GM12878 (cell line): ENCODE data around the gene YWHAH. TPM values are rescaled to one million over a fixed set of nuclear protein-coding genes. Genes with fewer than 3 reads are reported as not detected.

Experiments used
- ATAC-seq: fragments of 200-7000 bp; cut with Tn5 transposase; 3 replicates; pipeline ENCODE4 v1.9.1; 2020; ENCODE audit warnings: mild to moderate bottlenecking, moderate library complexity
- BruUV-seq: library from RNA; stranded (reverse); fragments of 400-500 nt; replicated peaks from 2 replicates; lab custom pipeline; 2021; lab: Mats Ljungman, UMichigan
- CTCF ChIA-PET: fragments of 300-600 bp; sonication (Branson Sonifier 250); formaldehyde crosslinking; extraction: SDS; loops from one replicate; lab custom pipeline; 2021; ENCODE audit warnings: inconsistent platforms; lab: Yijun Ruan, JAX
- POLR2A ChIA-PET: fragments of 350-600 bp; formaldehyde crosslinking; extraction: SDS; loops from one replicate; lab custom pipeline; 2021; ENCODE audit warnings: inconsistent platforms; lab: Charles Lee
- RAD21 ChIA-PET: fragments of 300-600 bp; sonication (Branson Sonifier 250); formaldehyde crosslinking; loops from one replicate; lab custom pipeline; 2023; ENCODE audit warnings: antibody characterized with exemption; ENCODE audit not compliant: unreplicated experiment; lab: Charles Lee
- SMC1A ChIA-PET: fragments of 300-600 bp; sonication (Branson Sonifier 250); formaldehyde crosslinking; loops from one replicate; lab custom pipeline; 2023; ENCODE audit not compliant: unreplicated experiment, uncharacterized antibody; lab: Charles Lee
- DNase-seq: peaks from one replicate; pipeline ENCODE4 v3.0.0-alpha.2; 2011; ENCODE audit warnings: low read depth, low spot score
- FAIRE-seq: peaks from 3 replicates; lab custom pipeline; 2011; peaks lifted over from hg19 to GRCh38; lab: Jason Lieb, UNC
- H2AFZ ChIP-seq: 2 replicates; pipeline ENCODE4 v1.6.0; 2011; ENCODE audit warnings: low read depth, low read length, control low read depth; ENCODE audit not compliant: control insufficient read depth
- H3K27ac ChIP-seq: 2 replicates; pipeline ENCODE4 v1.5.1; 2011; ENCODE audit warnings: control low read depth; ENCODE audit not compliant: control insufficient read depth, insufficient read depth
- H3K27me3 ChIP-seq, 2 experiments: replicated peaks in 1 of 2; 2 replicates each; pipeline versions ENCODE4 v1.6.0 to v1.6.1; 2011; ENCODE audit warnings: low read length in 1 of 2; ENCODE audit not compliant: control insufficient read depth in 2 of 2, insufficient read depth in 2 of 2
- H3K36me3 ChIP-seq, 2 experiments: 2 replicates each; pipeline ENCODE4 v1.5.1; 2011; ENCODE audit warnings: low read length in 1 of 2; ENCODE audit not compliant: control insufficient read depth in 2 of 2, insufficient read depth in 2 of 2
- H3K4me1 ChIP-seq: 2 replicates; pipeline ENCODE4 v1.6.1; 2011; ENCODE audit warnings: mild to moderate bottlenecking, low read length, moderate library complexity, mixed read lengths; ENCODE audit not compliant: control insufficient read depth, insufficient read depth
- H3K4me2 ChIP-seq: 2 replicates; pipeline ENCODE4 v1.6.0; 2011; ENCODE audit warnings: control low read depth; ENCODE audit not compliant: control insufficient read depth, insufficient read depth
- H3K4me3 ChIP-seq: fragments of 200-600 bp; sonication (generic); 2 replicates; pipeline ENCODE4 v1.5.1; 2016
- H3K79me2 ChIP-seq: 2 replicates; pipeline ENCODE4 v1.6.0; 2011; ENCODE audit warnings: low read length; ENCODE audit not compliant: control insufficient read depth, insufficient read depth
- H3K9ac ChIP-seq: 2 replicates; pipeline ENCODE4 v1.8.0; 2011; ENCODE audit warnings: low read length, control low read depth, mixed read lengths; ENCODE audit not compliant: control insufficient read depth, insufficient read depth
- H3K9me3 ChIP-seq: replicated peaks from 3 replicates; pipeline ENCODE4 v1.5.1; 2011; ENCODE audit warnings: mild to moderate bottlenecking, low read length; ENCODE audit not compliant: control insufficient read depth, insufficient read depth
- H4K20me1 ChIP-seq: 2 replicates; pipeline ENCODE4 v1.6.0; 2011; ENCODE audit not compliant: control insufficient read depth, insufficient read depth
- ASH2L ChIP-seq: fragments of 300-600, 200-600 bp; sonication (generic); IDR thresholded peaks from 2 replicates; pipeline ENCODE4 v1.6.1; 2017; ENCODE audit warnings: low read depth, mild to moderate bottlenecking, borderline replicate concordance
- DPF2 ChIP-seq: fragments of 450-650 bp; IDR thresholded peaks from 2 replicates; pipeline ENCODE4 v1.6.1; 2017; ENCODE audit warnings: mild to moderate bottlenecking
- HDAC6 ChIP-seq: fragments of 200-600 bp; sonication (generic); IDR thresholded peaks from one replicate; pipeline ENCODE4 v1.8.0; 2017; ENCODE audit warnings: antibody characterized with exemption; ENCODE audit not compliant: unreplicated experiment
- KAT2A ChIP-seq: conservative IDR thresholded peaks from 2 replicates; pipeline ENCODE4 v1.6.1; 2011; ENCODE audit warnings: low read depth, low read length; ENCODE audit not compliant: control insufficient read depth
- MTA2 ChIP-seq: fragments of 450-650 bp; IDR thresholded peaks from 2 replicates; pipeline ENCODE4 v1.6.1; 2016; ENCODE audit warnings: low read depth, mild to moderate bottlenecking, moderate library complexity
- NFYB ChIP-seq: IDR thresholded peaks from 2 replicates; pipeline ENCODE4 v1.6.1; 2011; ENCODE audit warnings: low read depth, mild to moderate bottlenecking, low read length, improper control_type of control experiment, moderate library complexity; ENCODE audit not compliant: insufficient read depth
- POLR2AphosphoS2 ChIP-seq: IDR thresholded peaks from 2 replicates; pipeline ENCODE4 v1.6.1; 2011; ENCODE audit warnings: low read depth, mild to moderate bottlenecking, low read length, improper control_type of control experiment, moderate library complexity
- ZNF384 ChIP-seq: IDR thresholded peaks from 2 replicates; pipeline ENCODE4 v1.6.1; 2012; ENCODE audit warnings: low read depth, mild to moderate bottlenecking, low read length, improper control_type of control experiment, borderline replicate concordance
- WGBS: methylation state at CpG from one replicate; pipeline ENCODE4 v1.1.6; 2016; ENCODE audit warnings: low lambda C conversion rate; ENCODE audit not compliant: insufficient replicate concordance, insufficient coverage; ENCODE audit errors: missing lambda C conversion rate; 5-methylcytosine and 5-hydroxymethylcytosine counted together
- in situ Hi-C: fragments of 300-500 bp; cut with MboI; formaldehyde crosslinking; loops from 9 replicates; pipeline ENCODE4 v1.14.3; 2018; ENCODE audit warnings: mixed read lengths
- intact Hi-C: fragments of 100-400 bp; cut with micrococcal nuclease; formaldehyde crosslinking; loops from one replicate; pipeline ENCODE4 v1.14.2; 2022; ENCODE audit not compliant: unreplicated experiment
- polyA plus RNA-seq, 11 experiments: library from polyadenylated mRNA; depleted of rRNA in 4 of 11; unstranded in 6 of 11; stranded (reverse) in 5 of 11; fragments of >200 nt; fragmentation: Nextera tagmentation in 4 of 11; fragmentation: Illumina TruSeq in 1 of 11; extraction: Ambion mirVana in 4 of 11; extraction: Trizol in 1 of 11; gene quantifications; 1 replicate in 1 of 11; 2 replicates in 10 of 11; pipeline versions ENCODE4 v1.2.1 to v1.2.3, GENCODE V29; 2011 to 2016; ENCODE audit warnings: inconsistent platforms in 2 of 11, missing spikeins in 2 of 11, low read depth in 1 of 11
- total RNA-seq, 4 experiments: library from RNA; depleted of rRNA in 3 of 4; stranded (reverse); fragments of >200 nt in 3 of 4; fragmentation: Illumina TruSeq in 1 of 4; extraction: Trizol in 1 of 4; gene quantifications; 2 replicates each; pipeline versions ENCODE4 v1.2.1 to v1.2.3, GENCODE V29; 2013 to 2021
- TF ChIP-seq, protein P1 (sequence below): fragments of 450-650 bp; IDR thresholded peaks from 2 replicates; pipeline ENCODE4 v1.6.1; 2018; ENCODE audit warnings: borderline replicate concordance, mild to moderate bottlenecking; ENCODE audit not compliant: partially characterized antibody
- TF ChIP-seq, protein P2 (sequence below): IDR thresholded peaks from 2 replicates; pipeline ENCODE4 v1.6.1; 2012; ENCODE audit warnings: low read length, inconsistent platforms
- TF ChIP-seq, protein P3 (sequence below): fragments of 450-650 bp; IDR thresholded peaks from 2 replicates; pipeline ENCODE4 v1.6.1; 2017; ENCODE audit warnings: low read depth, mild to moderate bottlenecking, moderate library complexity
- TF ChIP-seq, protein P4 (sequence below): IDR thresholded peaks from 2 replicates; pipeline ENCODE4 v1.6.1; 2011; ENCODE audit warnings: borderline replicate concordance, low read depth, mild to moderate bottlenecking, moderate library complexity, mixed read lengths, low read length; ENCODE audit not compliant: insufficient read depth; ENCODE audit errors: extremely low read length
- TF ChIP-seq, protein P5 (sequence below): fragments of 450-650 bp; IDR thresholded peaks from 2 replicates; pipeline ENCODE4 v1.6.1; 2016; ENCODE audit warnings: mild to moderate bottlenecking, moderate library complexity, borderline replicate concordance

The YWHAH gene
- total and polyA plus RNA-seq, 10 of the 15 experiments (the other 5 are each of a cell fraction or from before 2014, with no cell fraction given), result 34.2 to 197 (median 115) TPM

DNA sequence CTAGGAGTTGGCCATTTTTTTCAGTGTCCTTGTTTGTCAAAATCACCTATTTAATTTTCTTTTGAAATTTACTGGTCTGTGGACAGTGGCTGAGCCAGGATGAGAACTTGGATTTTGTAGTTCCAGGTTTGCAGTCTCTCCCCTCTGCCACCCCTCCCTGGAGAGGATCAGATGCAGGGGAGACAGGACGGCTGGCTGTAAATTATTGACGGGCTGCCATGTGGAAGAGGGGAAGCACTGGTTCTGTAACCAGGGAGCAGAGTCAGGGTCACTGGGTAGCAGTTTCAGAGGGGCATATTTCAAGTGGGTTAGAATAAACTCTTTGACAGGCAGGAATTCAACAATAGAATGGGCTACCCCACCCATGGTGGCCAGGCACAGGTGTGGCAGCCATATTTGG is 20.6 kb upstream of the YWHAH start:
- Histone ChIP-seq H3K4me3 (no peak overlapping the region), H3K4me2 (no peak overlapping the region), H3K4me1 (no peaks in the 10 kb centered on the region; the same call in 1 of the 2 replicates), H3K36me3 (no peaks in the 10 kb centered on the region), H3K79me2 (no peaks in the 10 kb centered on the region), H3K9me3 (no peaks in the 10 kb centered on the region), H3K27ac (no peak overlapping the region), H3K27me3 (no peaks in the 10 kb centered on the region), H4K20me1 (no peaks in the 10 kb centered on the region), H2AFZ (no peak overlapping the region), H3K9ac (no peak overlapping the region)
- in situ Hi-C loops (no loop called here), intact Hi-C loops (no loop called here)
- 32% methylated on average over 2 of the region's 2 CpGs for WGBS
- RAD21 ChIA-PET, result interaction anchor here (1.6 kb wide), 1 partner anchor 27 kb away, joined by 4 read pairs; no protein-coding TSS in a partner anchor
- CTCF ChIA-PET, result interaction anchor here (0.9 kb wide), 1 partner anchor 117 kb away, joined by 3 read pairs; no protein-coding TSS in a partner anchor
- BruUV-seq, result no TSS peak
- POLR2A ChIA-PET, result no interaction called here
- SMC1A ChIA-PET, result no interaction called here
- FAIRE-seq, result no peak
- ATAC-seq, result no peak
- DNase-seq, result no peak
- TF ChIP-seq, protein P1, sequence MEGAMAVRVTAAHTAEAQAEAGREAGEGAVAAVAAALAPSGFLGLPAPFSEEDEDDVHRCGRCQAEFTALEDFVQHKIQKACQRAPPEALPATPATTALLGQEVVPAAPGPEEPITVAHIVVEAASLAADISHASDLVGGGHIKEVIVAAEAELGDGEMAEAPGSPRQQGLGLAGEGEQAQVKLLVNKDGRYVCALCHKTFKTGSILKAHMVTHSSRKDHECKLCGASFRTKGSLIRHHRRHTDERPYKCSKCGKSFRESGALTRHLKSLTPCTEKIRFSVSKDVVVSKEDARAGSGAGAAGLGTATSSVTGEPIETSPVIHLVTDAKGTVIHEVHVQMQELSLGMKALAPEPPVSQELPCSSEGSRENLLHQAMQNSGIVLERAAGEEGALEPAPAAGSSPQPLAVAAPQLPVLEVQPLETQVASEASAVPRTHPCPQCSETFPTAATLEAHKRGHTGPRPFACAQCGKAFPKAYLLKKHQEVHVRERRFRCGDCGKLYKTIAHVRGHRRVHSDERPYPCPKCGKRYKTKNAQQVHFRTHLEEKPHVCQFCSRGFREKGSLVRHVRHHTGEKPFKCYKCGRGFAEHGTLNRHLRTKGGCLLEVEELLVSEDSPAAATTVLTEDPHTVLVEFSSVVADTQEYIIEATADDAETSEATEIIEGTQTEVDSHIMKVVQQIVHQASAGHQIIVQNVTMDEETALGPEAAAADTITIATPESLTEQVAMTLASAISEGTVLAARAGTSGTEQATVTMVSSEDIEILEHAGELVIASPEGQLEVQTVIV, result no peak
- TF ChIP-seq, protein P2, sequence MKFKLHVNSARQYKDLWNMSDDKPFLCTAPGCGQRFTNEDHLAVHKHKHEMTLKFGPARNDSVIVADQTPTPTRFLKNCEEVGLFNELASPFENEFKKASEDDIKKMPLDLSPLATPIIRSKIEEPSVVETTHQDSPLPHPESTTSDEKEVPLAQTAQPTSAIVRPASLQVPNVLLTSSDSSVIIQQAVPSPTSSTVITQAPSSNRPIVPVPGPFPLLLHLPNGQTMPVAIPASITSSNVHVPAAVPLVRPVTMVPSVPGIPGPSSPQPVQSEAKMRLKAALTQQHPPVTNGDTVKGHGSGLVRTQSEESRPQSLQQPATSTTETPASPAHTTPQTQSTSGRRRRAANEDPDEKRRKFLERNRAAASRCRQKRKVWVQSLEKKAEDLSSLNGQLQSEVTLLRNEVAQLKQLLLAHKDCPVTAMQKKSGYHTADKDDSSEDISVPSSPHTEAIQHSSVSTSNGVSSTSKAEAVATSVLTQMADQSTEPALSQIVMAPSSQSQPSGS, result no peak
- TF ChIP-seq, protein P3, sequence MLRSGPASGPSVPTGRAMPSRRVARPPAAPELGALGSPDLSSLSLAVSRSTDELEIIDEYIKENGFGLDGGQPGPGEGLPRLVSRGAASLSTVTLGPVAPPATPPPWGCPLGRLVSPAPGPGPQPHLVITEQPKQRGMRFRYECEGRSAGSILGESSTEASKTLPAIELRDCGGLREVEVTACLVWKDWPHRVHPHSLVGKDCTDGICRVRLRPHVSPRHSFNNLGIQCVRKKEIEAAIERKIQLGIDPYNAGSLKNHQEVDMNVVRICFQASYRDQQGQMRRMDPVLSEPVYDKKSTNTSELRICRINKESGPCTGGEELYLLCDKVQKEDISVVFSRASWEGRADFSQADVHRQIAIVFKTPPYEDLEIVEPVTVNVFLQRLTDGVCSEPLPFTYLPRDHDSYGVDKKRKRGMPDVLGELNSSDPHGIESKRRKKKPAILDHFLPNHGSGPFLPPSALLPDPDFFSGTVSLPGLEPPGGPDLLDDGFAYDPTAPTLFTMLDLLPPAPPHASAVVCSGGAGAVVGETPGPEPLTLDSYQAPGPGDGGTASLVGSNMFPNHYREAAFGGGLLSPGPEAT, result no peak
- no peak for TF ChIP-seq KAT2A
- TF ChIP-seq ZNF384, result no peak
- no peak for TF ChIP-seq HDAC6
- TF ChIP-seq, protein P4, sequence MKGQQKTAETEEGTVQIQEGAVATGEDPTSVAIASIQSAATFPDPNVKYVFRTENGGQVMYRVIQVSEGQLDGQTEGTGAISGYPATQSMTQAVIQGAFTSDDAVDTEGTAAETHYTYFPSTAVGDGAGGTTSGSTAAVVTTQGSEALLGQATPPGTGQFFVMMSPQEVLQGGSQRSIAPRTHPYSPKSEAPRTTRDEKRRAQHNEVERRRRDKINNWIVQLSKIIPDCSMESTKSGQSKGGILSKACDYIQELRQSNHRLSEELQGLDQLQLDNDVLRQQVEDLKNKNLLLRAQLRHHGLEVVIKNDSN, result no peak
- no peak for TF ChIP-seq ASH2L
- TF ChIP-seq, protein P5, sequence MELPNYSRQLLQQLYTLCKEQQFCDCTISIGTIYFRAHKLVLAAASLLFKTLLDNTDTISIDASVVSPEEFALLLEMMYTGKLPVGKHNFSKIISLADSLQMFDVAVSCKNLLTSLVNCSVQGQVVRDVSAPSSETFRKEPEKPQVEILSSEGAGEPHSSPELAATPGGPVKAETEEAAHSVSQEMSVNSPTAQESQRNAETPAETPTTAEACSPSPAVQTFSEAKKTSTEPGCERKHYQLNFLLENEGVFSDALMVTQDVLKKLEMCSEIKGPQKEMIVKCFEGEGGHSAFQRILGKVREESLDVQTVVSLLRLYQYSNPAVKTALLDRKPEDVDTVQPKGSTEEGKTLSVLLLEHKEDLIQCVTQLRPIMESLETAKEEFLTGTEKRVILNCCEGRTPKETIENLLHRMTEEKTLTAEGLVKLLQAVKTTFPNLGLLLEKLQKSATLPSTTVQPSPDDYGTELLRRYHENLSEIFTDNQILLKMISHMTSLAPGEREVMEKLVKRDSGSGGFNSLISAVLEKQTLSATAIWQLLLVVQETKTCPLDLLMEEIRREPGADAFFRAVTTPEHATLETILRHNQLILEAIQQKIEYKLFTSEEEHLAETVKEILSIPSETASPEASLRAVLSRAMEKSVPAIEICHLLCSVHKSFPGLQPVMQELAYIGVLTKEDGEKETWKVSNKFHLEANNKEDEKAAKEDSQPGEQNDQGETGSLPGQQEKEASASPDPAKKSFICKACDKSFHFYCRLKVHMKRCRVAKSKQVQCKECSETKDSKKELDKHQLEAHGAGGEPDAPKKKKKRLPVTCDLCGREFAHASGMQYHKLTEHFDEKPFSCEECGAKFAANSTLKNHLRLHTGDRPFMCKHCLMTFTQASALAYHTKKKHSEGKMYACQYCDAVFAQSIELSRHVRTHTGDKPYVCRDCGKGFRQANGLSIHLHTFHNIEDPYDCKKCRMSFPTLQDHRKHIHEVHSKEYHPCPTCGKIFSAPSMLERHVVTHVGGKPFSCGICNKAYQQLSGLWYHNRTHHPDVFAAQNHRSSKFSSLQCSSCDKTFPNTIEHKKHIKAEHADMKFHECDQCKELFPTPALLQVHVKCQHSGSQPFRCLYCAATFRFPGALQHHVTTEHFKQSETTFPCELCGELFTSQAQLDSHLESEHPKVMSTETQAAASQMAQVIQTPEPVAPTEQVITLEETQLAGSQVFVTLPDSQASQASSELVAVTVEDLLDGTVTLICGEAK, result no peak
- no peak for TF ChIP-seq DPF2
- TF ChIP-seq POLR2AphosphoS2, result no peak
- no peak for TF ChIP-seq MTA2
- no peak for TF ChIP-seq NFYB
